ENCODE data around the gene INSRR.

DNA sequence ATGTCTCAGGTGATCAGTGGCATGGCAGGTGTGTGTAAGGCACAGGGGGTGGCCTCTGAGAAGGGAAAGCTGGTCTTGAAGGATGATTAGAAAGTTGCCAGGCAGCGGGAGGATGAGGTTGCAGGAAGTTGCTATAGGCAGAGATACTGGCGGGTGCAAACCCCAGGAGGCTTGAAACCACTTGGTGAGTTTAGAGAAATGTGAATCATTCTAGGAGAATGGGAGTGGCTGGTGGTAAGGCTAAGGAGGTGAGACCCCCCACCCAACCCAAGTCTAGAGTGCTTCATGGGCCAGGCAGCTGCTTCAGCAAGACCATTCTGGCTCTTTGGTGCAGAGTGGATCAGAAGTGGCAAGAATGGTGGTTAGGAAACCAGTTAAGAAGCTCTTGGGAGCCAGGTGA lies 51.3 kb downstream of the INSRR start:
- TF ChIP-seq POLR2A (IDR thresholded peaks at IDR 0.05; ENCODE audit: low read depth, low read length): no peak
- TF ChIP-seq POLR2AphosphoS5 (IDR thresholded peaks at IDR 0.05; ENCODE audit: low read depth, low read length): no peak
